H4 (cell line): ENCODE results near the gene GPSM1. TPM values are rescaled to one million over a fixed set of nuclear protein-coding genes. Genes with fewer than 3 reads are reported as not detected.

Experiments used
- DNase-seq: peaks from one replicate; pipeline ENCODE4 v3.0.0-alpha.2; 2015; ENCODE audit warnings: low spot score
- total RNA-seq: library from RNA; depleted of rRNA; stranded (reverse); fragments of >200 nt; shearing (Covaris generic); gene quantifications from 2 replicates; pipeline ENCODE4 v1.2.3, GENCODE V29; 2014

Gene GPSM1
- total RNA-seq, 1 experiment from 2014 or later: 5.1 TPM

GRCh38 chr9:136332482-136332983 is 5.2 kb downstream of the GPSM1 start:
- no peak for DNase-seq

- no peak for DNase-seq
Measured at GRCh38 chr9:136333045-136333444, 5.7 kb downstream of the GPSM1 start.

DNA sequence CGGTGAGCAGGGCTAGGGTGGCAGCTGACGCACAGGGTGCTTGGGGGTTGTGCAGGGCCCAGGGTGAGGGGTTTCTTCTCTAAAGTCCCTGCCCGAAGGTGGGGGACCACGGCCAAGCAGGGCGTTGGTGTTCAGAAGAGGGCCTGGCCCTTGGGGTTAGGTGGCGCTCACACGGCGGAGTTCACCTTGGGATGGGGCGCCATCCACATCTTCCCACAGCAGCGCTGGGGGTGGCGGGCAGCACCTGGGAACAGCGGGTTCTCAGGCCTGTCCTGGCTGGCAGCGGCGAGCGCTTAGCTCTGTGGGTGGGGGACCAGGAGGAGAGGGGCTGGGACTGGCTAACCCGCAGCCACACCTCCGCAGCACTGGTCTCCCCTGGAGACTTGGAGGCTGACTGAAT is 6.1 kb downstream of the GPSM1 start:
- DNase-seq: no peak

DNA sequence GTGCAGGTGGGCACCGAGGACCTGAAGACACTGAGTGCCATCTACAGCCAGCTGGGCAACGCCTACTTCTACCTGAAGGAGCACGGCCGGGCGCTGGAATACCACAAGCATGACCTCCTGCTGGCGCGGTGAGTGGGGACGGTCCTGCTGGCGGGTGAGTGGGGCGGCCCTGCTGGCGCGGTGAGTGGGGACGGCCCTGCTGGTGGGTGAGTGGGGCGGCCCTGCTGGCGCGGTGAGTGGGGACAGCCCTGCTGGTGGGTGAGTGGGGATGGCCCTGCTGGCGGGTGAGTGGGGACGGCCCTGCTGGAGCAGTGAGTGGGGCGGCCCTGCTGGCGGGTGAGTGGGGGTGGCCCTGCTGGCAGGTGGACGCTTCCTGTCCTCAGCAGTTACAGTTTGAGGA is 7.2 kb downstream of the GPSM1 start:
- DNase-seq: no peak

- no peak for DNase-seq
Measured at GRCh38 chr9:136335296-136336155, 8.2 kb downstream of the GPSM1 start.

- DNase-seq: no peak
Measured at GRCh38 chr9:136336156-136336870, 9.0 kb downstream of the GPSM1 start.

DNA sequence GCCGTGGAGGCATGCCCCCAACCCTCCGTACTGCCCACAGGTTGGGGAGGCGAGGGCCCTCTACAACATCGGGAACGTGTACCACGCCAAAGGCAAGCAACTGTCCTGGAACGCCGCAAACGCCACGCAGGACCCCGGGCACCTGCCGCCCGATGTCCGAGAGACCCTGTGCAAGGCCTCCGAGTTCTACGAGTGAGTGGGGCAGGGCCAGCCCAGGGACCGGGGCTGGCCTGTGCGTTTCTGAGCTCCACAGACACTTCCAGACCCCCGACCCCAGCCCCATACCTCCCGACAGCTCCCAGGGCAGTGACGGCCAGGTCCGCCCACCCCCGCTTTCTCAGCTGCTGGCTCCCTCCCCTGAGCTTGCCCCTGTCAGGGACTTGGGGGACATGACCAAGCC is 9.5 kb downstream of the GPSM1 start:
- no peak for DNase-seq

GRCh38 chr9:136337416-136338395 is 10.4 kb downstream of the GPSM1 start:
- DNase-seq: no peak

DNA sequence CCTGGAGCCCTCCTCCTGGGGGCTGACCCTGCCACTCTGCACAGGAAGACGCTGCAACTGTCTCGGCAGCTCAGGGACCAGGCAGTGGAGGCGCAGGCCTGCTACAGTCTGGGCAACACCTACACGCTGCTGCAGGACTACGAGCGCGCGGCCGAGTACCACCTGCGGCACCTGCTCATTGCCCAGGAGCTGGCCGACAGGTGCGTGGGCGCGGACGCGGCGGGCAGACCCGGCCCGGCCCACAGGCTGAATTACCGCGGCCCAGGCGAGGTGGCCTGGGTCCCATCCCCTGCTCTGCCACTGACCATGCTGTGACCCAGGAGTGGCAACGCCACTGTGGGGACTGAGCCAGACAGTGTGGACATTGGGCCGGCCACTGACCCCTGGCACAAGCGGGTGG is 11.2 kb downstream of the GPSM1 start:
- DNase-seq: no peak

GRCh38 chr9:136339173-136339957 is 12.0 kb downstream of the GPSM1 start:
- DNase-seq: peak; percentile 37

DNA sequence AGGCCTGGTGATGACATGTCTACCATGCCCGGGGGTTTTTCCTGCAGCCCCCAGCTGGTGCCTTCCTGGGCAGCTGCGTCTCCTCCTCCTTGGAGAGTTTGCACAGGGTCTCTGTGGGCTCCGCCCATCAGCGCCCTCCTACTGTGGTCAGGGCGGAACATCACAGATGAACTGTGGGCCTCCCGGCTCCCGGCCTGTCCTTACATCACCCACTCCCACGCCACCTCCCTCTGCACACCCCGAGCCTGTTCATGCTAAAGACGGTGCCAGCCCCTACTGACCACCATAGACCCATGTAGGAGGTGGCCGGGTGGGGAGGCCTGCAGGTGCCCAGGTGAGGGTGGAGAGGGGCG is 12.6 kb downstream of the GPSM1 start:
- DNase-seq: no peak

DNA sequence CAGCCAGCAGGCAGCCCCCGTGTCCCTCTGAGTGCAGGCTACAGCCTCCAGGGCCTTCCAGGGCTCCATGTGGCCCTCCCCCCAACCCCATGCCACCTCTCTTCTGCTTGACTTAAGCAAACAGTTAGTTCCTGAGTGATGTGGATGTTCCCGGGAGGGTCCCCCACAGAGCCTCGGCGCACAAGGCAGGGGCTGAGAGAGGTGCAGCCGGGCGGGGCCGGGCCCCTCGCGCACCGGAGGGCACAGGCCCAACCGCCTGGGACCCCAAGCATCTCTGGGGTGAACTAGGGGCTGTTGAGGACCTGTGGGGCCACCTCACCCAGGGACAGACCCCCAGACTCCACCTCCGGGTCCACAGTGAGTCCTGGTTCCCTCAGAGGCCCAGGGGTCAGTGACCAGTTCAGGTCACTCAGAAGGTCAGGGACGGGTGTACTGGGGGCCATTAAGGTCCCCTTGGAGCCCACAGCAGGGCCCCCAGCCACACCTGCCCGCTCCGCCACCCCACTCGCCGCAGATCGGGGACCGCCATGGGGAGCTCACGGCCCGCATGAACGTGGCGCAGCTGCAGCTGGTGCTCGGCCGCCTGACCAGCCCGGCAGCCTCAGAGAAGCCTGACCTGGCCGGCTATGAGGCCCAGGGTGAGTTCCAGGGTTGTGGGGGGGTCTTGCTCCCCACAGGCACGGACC is 13.2 kb downstream of the GPSM1 start:
- no peak for DNase-seq

- no peak for DNase-seq
Measured at GRCh38 chr9:136341042-136341655, 13.8 kb downstream of the GPSM1 start.

DNA sequence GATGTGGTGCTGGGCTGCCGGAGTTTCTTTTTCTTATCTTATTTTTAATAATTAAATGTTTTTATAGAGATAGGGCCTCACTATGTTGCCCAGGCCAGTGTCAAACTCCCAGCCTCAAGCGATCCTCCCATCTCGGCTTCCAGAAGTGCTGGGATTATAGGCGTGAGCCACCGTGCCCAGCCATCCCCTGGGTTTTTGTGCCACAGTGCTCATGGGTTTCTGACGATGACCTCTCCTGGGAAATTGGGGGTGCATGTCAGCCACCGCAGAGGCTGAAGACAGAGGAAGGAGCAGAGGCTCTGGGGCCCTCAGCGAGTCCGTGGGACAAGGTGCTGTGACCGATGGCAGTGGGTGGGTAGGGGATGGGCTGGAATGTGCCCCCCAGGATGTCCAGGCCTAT is 14.4 kb downstream of the GPSM1 start:
- no peak for DNase-seq

- no peak for DNase-seq
Measured at GRCh38 chr9:136342181-136343120, 15.1 kb downstream of the GPSM1 start.

DNA sequence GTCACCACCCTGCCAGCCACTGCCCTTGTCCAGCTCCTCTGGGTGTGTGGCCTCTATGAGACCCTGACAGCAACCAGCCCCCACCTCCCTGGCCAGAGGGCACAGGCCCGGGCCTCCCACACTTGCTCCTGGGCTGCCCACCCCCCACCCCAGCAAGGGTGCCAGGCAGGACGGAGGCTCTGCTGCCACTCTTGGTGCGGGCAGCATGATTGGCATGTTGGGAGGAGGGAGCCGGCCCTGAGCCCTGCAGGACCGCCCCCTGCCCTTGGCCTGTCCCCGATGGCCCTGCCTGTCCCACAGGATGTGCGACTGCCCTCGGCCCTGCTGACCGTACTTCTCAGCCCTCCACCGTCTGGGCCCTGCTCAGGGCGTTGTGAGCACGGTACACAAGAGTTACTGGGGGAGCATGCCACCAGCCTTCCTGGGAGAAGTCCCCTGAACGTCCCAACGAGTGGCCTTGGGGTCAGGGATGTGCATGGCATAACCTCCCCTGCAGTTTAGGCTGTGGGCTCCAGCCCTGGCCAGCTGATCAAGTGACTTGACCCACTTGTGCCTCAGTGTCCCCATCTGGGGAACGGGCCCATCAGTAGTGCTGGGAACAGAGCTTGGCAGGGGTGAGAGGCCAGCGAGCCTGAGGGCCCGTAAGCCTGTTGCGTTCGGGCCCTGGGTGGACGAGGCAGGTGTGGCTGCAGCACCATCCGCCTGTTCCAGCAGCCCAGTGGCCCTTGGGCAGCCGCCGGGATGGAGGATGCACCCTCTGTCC is 16.0 kb downstream of the GPSM1 start:
- DNase-seq: no peak

- DNase-seq: no peak
Measured at GRCh38 chr9:136343884-136344269, 16.5 kb downstream of the GPSM1 start.
